GM18858 (cell line): Measurements from ENCODE around the gene ABCB4.
"Not testable (repeated sequence)": the region's sequence is repeated elsewhere in the genome, so short reads cannot be mapped to it uniquely, and the experiment has no call there.

ENCODE experiments used
- ATAC-seq: cut with Tn5 transposase; IDR thresholded peaks from one replicate; pipeline ENCODE4 v1.9.1; 2021; ENCODE audit not compliant: unreplicated experiment

The ABCB4 gene

GRCh38 chr7:87479951-87480350 lies 4.5 kb upstream of the ABCB4 start:
- ATAC-seq, result no peak

DNA sequence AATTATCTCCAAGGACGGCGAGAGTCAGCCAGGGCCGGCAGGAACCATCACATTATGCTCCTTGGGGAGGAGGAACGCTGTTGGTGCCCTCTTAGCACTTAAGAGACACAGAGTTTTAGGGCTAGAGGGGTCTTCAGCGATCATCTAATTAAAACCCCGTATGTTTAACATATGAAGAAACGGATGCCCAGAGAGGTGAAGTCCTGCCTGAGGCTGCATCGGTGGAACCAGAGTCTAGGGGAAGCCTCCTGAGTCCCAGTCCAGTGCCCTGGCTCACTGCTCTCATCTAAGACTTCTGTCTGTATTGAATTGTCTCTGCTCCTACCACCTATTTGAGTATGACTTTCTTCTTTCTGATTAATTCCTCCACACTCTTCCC lies 688 bp upstream of the ABCB4 start:
- ATAC-seq, result no peak

DNA sequence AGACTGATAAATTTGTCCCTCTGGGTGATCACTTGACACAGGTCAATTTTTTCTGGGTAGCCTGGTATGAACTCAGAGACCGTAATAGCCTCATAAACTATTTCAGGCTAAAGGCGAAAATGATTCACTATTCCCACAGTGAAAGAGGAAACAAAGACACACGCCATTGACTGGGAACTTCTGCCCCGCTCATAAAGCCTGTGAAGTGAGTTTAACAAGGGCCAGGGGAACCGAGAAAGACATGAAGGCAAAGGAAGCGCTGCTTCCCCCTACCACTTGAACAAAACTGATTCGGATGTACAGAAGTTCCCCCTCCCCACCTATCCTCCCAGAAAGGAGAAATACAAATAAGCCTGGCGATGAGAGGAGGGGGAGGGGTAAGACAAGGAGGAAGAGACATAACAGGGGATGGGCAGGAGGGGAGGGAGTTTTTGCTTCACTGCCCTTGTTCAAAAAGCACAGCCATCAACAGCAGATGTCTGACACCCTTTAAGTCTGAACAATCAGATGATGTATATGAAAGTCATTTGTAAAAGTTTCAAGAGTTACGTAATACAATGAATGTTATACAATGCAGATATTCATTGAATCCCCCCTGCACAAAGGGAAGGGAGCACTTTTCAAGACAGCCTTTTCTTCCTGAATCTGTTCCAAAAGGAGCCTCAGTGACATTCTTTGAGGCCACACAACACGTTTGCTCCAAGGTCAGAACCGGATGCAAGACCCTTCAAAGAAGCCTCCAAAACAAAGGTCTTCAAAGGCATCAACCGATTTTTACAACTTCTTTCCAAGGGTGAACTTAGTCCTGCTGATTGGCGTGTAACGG lies 734 bp downstream of the ABCB4 start:
- ATAC-seq, result peak; percentile 75

GRCh38 chr7:87473986-87474385 lies 1.5 kb downstream of the ABCB4 start:
- peak; percentile 8 for ATAC-seq

GRCh38 chr7:87473192-87473591 lies 2.3 kb downstream of the ABCB4 start:
- no peak for ATAC-seq

GRCh38 chr7:87471473-87471872 lies 4.0 kb downstream of the ABCB4 start:
- no peak for ATAC-seq

DNA sequence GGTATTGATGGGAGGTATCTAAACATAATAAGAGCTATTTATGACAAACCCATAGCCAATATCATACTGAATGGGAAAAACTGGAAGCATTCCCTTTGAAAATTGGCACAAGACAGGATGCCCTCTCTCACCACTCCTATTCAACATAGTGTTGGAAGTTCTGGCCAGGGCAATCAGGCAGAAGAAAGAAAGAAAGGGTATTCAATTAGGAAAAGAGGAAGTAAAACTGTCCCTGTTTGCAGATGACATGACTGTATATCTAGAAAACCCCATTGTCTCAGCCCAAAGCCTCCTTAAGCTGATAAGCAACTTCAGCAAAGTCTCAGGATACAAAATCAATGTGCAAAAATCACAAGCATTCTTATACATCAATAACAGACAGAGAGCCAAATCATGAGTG lies 6.3 kb downstream of the ABCB4 start:
- not testable (repeated sequence) for ATAC-seq

GRCh38 chr7:87465534-87465880 lies 10.0 kb downstream of the ABCB4 start:
- not testable (repeated sequence) for ATAC-seq

- ATAC-seq, result not testable (repeated sequence)
Measured at GRCh38 chr7:87464830-87465533, 10.5 kb downstream of the ABCB4 start.

DNA sequence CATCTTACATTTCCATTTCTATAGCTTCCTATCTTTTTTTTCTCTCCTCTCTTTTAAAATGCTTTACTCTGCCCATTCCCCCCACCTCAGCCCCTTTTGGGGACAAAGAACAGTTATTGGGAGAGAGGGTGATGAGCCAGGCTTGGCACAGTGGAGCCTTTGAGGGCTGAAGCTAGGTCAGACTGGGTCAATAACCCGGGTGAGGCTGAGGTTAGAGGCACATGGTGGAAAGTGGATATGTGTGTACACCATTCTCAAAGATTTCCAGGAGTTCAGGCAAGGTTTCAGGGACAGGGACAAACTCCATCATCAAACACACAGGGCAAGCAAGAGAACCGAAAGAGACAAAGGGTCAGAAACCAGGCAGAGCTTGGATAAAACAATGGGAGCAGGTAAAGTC lies 11.5 kb downstream of the ABCB4 start:
- no peak for ATAC-seq

- ATAC-seq, result not testable (repeated sequence)
Measured at GRCh38 chr7:87460444-87460843, 15.0 kb downstream of the ABCB4 start.

DNA sequence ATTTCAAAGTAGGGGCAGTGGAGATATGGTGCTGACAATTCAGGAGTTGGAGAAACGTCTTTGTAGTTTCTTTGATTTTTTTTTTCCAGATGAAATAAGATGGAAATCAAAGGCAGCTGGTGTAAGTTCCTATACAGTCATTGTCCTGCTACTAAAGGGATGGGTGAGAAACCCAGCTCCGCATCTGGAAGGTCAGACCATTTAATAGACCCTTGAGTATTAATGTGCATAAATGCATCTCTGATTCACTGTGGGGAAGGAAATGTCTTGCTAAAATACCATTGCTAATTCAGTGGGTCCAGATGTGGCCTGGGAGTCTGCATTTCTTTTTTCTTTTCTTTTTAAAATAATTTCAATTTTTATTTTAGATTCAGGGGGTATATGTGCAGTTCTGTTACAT lies 15.5 kb downstream of the ABCB4 start:
- no peak for ATAC-seq

DNA sequence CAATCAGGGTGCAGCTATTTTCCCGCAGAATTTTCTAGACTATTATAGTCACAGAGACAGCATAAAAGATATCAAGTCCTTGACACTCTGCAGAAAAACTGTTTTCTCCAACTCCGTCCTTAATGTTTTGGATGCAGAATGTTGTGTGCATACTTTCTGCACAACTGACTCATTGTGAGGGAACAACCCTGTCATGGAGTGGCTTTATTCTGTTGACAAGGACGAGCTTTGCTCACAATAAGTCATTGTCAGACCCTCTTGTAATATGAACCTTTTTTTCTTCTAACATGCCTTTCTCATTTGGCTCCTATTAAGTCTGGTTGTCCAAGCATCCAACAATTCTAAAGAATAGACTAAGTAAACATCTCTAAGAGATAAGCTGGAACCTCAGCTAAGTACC lies 17.3 kb downstream of the ABCB4 start:
- no peak for ATAC-seq

DNA sequence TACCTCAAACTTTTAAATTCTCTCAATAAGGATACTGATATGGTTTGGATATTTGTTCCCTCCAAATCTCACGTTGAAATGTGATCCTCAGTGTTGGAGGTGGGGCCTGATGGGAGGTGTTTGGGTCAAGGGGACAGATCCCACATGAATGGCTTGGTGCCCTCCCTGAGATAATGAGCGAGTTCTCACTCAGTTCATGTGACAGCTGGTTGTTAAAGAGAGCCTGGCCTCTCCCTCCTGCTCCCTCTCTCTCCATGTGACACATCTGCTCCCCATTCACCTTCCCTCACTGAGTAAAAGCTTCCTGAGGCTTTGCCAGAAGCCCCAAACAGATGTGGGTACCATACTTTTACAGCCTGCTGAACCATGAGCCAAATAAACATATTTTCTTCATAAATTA lies 19.2 kb downstream of the ABCB4 start:
- no peak for ATAC-seq

DNA sequence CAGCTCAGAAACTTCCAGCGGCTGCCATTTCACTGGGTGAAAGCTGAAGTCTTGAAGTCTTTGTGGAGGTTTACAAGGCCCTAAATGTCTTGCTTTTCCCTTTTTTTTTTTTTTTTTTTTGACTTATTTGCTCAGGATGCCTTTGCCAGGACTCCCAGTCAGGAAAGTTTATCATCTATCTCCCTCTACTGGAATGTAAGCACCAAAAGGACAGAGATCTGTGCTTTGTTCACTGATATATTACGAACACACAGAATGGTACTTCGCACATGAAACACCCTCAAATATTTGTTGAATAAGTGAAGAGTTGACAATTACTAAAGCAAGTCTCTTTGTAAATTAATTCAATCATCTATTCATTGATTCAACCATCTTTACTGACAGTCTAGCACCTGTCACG lies 23.2 kb downstream of the ABCB4 start:
- ATAC-seq, result no peak

GRCh38 chr7:87451187-87451586 lies 24.3 kb downstream of the ABCB4 start:
- ATAC-seq, result no peak

GRCh38 chr7:87450706-87451105 lies 24.8 kb downstream of the ABCB4 start:
- ATAC-seq, result no peak

DNA sequence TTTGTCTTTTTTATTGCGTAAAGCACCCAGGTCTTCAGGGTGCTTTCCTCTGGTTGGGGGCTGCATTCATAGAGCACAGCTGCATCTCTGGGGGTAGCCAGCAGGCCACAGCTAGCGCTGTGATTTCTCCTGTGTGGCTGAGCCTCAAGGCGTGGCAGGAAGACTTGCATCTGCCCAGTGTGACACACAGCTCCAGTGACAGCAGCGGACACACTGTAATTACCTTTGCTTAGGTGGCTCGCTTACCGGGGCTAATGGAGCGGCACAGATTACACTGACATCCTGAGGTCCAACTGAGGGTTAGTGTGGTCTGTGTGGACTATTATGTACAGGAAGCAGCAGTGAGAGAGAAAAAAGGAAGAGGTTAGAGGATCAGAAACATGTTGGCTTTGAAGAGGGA lies 27.1 kb downstream of the ABCB4 start:
- no peak for ATAC-seq

GRCh38 chr7:87447116-87447635 lies 28.3 kb downstream of the ABCB4 start:
- no peak for ATAC-seq

DNA sequence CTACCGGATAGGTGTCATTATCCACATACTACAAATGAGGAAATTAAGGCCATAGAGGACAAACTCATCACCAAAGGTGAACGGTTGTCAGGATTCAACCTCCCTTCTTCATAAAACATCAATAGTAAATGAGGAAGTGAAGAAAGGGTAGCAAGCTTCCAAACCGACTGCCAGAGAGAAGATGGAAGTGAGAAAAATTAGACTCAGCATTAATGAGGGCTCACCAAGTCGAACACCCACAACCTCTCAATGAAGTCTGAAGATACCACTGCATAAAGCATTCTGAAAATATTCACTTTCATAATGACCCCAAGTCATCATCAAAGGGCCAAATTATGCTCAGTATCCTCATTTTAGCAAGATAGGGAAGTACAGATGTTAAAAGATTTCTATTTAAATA lies 29.6 kb downstream of the ABCB4 start:
- ATAC-seq, result peak; percentile 98

GRCh38 chr7:87435546-87435945 lies 39.9 kb downstream of the ABCB4 start:
- no peak for ATAC-seq

DNA sequence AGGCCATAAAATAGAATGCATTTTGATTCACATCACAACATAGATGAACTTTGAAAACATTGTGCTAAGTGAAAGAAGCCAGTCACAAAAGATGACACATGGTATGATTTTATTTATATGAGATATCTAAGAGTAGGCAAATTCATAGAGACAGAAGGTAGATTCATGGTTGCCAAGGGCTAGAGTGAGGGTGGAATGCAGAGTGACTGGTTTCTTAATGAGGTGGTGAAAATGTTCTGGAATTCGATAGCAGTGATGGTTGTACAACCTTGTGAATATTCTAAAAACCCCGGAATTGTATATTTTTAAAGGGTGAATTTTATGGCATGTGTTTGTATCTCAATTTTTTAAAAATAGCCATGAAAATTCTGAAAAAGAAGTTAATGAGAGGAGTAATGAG lies 42.9 kb downstream of the ABCB4 start:
- no peak for ATAC-seq
